BJ (cell line): ENCODE data around the gene ZCCHC3. TPM values are rescaled to one million over a fixed set of nuclear protein-coding genes. Genes with fewer than 3 reads are reported as not detected.

Source experiments
- CTCF ChIA-PET: fragments of 350-600 bp; formaldehyde crosslinking; extraction: SDS; loops from one replicate; lab custom pipeline; 2021; ENCODE audit warnings: antibody characterized with exemption, inconsistent platforms; lab: Yijun Ruan, JAX
- POLR2A ChIA-PET: fragments of 300-600 bp; sonication (Branson Sonifier 250); formaldehyde crosslinking; extraction: SDS; loops from one replicate; lab custom pipeline; 2021; ENCODE audit warnings: antibody characterized with exemption; lab: Charles Lee
- DNase-seq: peaks from one replicate; pipeline ENCODE4 v3.0.0-alpha.2; 2011; ENCODE audit warnings: low read depth
- H3K27me3 ChIP-seq: 2 replicates; pipeline ENCODE4 v1.6.0; 2011; ENCODE audit warnings: low read length; ENCODE audit not compliant: control insufficient read depth, insufficient read depth
- H3K36me3 ChIP-seq: 2 replicates; pipeline ENCODE4 v1.5.1; 2011; ENCODE audit warnings: low read length; ENCODE audit not compliant: control insufficient read depth, insufficient read depth
- H3K4me3 ChIP-seq: 2 replicates; pipeline ENCODE4 v1.5.1; 2011; ENCODE audit warnings: low read depth, mild to moderate bottlenecking, control low read depth, low read length
- CTCF ChIP-seq: IDR thresholded peaks from 2 replicates; pipeline ENCODE4 v1.5.1; 2011; ENCODE audit warnings: low read depth, mild to moderate bottlenecking, control low read depth, inconsistent platforms, low read length, moderate library complexity; ENCODE audit not compliant: insufficient read depth
- polyA plus RNA-seq: library from polyadenylated mRNA; depleted of rRNA; stranded (reverse); fragments of >200 nt; gene quantifications from 2 replicates; pipeline ENCODE4 v1.2.3, GENCODE V29; 2011

The ZCCHC3 gene
- polyA plus RNA-seq, 1 experiment: 7.1 TPM

- DNase-seq: no peak
- TF ChIP-seq CTCF: peak; percentile 98
- ChIA-PET POLR2A (no interaction called here), CTCF (interaction anchor here (0.6 to 3.0 kb wide), 26 partner anchors 9 to 152 kb away, joined by 3 to 17 read pairs (median 4); partner anchors contain the start of genes DEFB132 and SOX12)
- Histone ChIP-seq H3K27me3 (peaks cover 3% of the 10 kb centered on the region; the same call in 1 of the 2 replicates), H3K4me3 (peak overlapping the region; percentile 39), H3K36me3 (no peaks in the 10 kb centered on the region)
Measured at GRCh38 chr20:266596-267562, 30.5 kb upstream of the ZCCHC3 start.

- POLR2A ChIA-PET: no interaction called here
- TF ChIP-seq CTCF: no peak
- CTCF ChIA-PET: interaction anchor here (0.8 to 2.6 kb wide), 3 partner anchors 11 to 60 kb away, joined by 3 to 9 read pairs (median 4); no protein-coding TSS in a partner anchor
- no peak overlapping the region for H3K4me3 ChIP-seq
- no peak for DNase-seq
- H3K27me3 ChIP-seq: 0 out of 2 replicates have a peak, but pooled peaks cover 1% of the 10 kb centered on the region
- no peaks in the 10 kb centered on the region for H3K36me3 ChIP-seq
Measured at GRCh38 chr20:270517-270916, 26.9 kb upstream of the ZCCHC3 start.

DNA sequence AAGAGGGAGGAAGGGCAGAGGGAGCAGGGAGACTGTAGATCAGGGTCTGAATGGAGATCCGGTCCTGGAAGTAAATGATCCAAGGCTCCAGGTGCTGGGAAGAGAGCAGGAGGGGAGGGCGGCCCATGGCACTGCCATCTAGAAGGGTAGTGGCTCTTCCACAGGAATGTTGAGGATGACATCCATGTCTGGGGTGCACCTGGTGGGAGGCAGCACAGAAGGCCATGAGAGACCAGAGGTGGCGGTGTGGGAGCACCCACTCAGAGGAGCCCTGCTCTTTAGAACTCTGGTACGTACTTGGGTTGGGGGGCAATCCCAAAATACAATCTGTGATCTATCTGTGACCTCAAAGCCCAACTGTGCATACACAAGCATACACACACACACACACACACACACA, 26.3 kb upstream of the ZCCHC3 start:
- POLR2A ChIA-PET: no interaction called here
- CTCF ChIA-PET: no interaction called here
- no peaks in the 10 kb centered on the region; the same call in 1 of the 2 replicates for H3K36me3 ChIP-seq
- DNase-seq: no peak
- H3K4me3 ChIP-seq: no peak overlapping the region
- H3K27me3 ChIP-seq: no peaks in the 10 kb centered on the region
- no peak for TF ChIP-seq CTCF

DNA sequence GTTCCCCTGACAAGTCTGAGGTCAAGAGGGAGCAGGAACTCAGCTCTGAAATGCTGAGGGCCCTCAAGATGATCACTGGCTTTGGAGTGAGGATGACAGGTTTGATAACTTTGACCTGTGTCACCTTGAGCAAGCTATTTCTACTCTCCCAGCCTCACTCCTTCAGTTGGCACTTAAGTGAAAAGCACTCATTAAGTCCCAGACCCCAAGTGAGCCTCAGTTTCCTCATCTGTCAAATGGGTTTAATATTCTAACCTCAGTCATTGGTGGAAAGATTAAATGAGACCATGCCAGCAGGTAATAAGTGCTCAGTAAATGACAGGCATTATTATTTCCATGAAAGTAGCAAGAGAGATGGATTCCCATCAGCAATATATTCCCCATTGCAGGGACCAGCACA, 25.8 kb upstream of the ZCCHC3 start:
- Histone ChIP-seq H3K36me3 (peaks cover 1% of the 10 kb centered on the region; the same call in 1 of the 2 replicates), H3K4me3 (no peak overlapping the region), H3K27me3 (no peaks in the 10 kb centered on the region)
- no peak for TF ChIP-seq CTCF
- DNase-seq: no peak
- POLR2A ChIA-PET: no interaction called here
- CTCF ChIA-PET: no interaction called here

DNA sequence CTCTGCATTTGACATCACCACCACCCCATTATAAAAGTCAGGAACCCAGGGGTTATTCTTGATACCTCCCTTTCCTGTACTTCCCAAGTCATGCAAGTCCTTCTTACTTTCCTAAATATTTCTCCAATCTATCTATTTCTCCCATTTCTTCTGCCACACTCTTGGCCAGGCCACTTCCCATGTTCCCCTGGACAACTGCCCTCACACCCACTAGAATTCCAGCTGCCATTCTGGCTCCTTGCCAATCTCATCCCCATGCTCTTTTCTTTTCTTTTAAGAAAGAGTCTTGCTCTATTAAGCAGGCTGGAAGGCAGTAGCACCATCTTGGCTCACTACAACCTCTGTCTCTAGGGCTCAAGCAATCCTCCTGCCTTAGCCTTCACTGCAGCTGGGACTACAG, 24.7 kb upstream of the ZCCHC3 start:
- DNase-seq: no peak
- no peak for TF ChIP-seq CTCF
- Histone ChIP-seq H3K36me3 (peaks cover 2% of the 10 kb centered on the region; the same call in 1 of the 2 replicates), H3K27me3 (no peaks in the 10 kb centered on the region), H3K4me3 (no peak overlapping the region)
- CTCF ChIA-PET: interaction anchor here (0.7 to 2.8 kb wide), 2 partner anchors 9 to 58 kb away, joined by 3 to 10 read pairs; no protein-coding TSS in a partner anchor
- POLR2A ChIA-PET: no interaction called here
